Measurements from ENCODE around the gene P2RY13. TPM values are rescaled to one million over a fixed set of nuclear protein-coding genes. Genes with fewer than 3 reads are reported as not detected.

The P2RY13 gene
- total RNA-seq, 1 donor from 2014 or later = 8.2 TPM

DNA sequence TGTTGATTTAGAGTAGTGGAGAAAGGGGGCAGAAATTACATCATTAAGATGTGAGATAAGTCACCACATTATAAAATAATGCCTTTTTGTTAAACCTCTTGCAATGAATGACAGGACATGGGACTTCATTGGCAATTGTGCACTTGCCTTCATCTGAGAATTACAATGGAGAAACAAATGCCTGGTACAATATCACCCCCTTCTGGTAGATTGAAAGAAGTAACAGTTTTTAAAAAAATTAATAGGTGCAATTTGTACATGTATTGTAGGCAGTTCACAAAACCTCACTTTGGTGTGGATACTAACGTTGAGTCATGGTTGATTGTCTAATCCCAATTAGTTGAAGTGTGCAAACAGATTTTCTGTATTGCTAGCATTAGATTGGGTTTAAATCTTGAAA, 46.4 kb downstream of the P2RY13 start:
- H3K4me3 ChIP-seq = no peak overlapping the region
- no peaks in the 10 kb centered on the region for H3K36me3 ChIP-seq
- TF ChIP-seq, protein P1, sequence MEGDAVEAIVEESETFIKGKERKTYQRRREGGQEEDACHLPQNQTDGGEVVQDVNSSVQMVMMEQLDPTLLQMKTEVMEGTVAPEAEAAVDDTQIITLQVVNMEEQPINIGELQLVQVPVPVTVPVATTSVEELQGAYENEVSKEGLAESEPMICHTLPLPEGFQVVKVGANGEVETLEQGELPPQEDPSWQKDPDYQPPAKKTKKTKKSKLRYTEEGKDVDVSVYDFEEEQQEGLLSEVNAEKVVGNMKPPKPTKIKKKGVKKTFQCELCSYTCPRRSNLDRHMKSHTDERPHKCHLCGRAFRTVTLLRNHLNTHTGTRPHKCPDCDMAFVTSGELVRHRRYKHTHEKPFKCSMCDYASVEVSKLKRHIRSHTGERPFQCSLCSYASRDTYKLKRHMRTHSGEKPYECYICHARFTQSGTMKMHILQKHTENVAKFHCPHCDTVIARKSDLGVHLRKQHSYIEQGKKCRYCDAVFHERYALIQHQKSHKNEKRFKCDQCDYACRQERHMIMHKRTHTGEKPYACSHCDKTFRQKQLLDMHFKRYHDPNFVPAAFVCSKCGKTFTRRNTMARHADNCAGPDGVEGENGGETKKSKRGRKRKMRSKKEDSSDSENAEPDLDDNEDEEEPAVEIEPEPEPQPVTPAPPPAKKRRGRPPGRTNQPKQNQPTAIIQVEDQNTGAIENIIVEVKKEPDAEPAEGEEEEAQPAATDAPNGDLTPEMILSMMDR (IDR thresholded peaks at IDR 0.05) = peak; percentile 75
- H3K27me3 ChIP-seq = no peaks in the 10 kb centered on the region
- H3K27ac ChIP-seq = no peak overlapping the region
- peak; percentile 75 for ATAC-seq
- no peak for DNase-seq
- intact Hi-C loops (cut with DNase I) = loop anchor here (10.0 kb wide), 1 partner anchor 58 kb away; no protein-coding TSS in a partner anchor
- peaks cover 8% of the 10 kb centered on the region for H3K4me1 ChIP-seq
- H3K9me3 ChIP-seq = no peaks in the 10 kb centered on the region

DNA sequence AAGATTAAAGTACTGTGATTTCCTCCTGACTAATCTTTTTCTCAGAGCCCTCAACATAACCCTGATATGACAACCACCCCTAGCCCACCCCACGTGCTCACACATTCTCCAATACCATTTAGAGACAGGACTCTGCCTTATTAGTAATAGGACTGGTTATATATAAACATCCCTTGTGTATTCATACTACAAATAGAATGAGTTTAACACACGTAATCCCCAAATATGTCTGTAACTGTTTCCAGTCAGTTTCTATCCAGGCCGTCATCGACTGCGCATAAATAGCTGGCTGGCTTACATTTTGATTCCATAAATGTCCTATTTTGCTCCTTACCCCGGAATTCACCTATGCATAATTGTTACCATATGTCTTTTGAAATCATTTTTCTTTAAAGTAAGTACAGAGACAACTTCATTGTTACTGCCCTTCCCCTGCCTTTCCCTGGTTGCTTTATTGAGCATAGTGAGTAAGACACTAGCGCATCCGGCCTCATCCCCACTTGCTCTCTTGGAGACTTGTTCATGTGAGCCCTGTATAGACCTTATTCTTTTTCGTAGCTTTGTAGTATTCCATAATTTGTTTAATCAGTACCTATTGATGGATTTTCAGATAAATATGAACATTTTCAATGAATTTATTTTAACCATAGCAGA, 47.6 kb downstream of the P2RY13 start:
- DNase-seq (no peak), ATAC-seq (no peak)
- Histone ChIP-seq H3K4me1 (peaks cover 8% of the 10 kb centered on the region), H3K27me3 (no peaks in the 10 kb centered on the region), H3K27ac (no peak overlapping the region), H3K4me3 (no peak overlapping the region), H3K36me3 (no peaks in the 10 kb centered on the region), H3K9me3 (no peaks in the 10 kb centered on the region)
- TF ChIP-seq, protein P1 (IDR thresholded peaks at IDR 0.05) = no peak
- intact Hi-C loops (cut with DNase I) = loop anchor here (10.0 kb wide), 1 partner anchor 57 kb away; no protein-coding TSS in a partner anchor

DNA sequence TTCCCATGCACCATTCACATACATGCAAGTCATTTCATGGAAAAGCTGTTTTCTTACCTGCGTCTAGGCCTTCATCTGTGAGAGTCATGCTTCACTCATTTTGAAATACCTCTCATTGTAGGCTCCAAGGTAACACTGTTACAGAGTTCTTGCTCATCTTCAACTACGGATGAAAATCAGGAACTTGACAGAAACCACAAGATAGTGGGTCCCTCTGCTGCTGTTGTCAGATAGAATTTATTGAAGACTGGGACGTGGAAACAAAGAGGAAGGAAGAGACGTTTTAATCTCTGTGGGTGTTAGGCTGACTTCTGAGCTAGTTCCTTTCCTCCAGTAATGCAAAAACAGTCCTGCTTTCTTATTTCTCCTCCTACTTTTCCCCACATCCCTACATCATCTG, 51.1 kb downstream of the P2RY13 start, which contains the start of gene P2RY14:
Gene P2RY14, minus strand, starts transcription at position 313 of the 400 bp plus-strand sequence. CDS start 64,226 bp downstream, outside the sequence.
- no peak within 1 kb of the TSS for H3K4me3 ChIP-seq
- no peaks in the 10 kb centered on the region for H3K4me1 ChIP-seq
- no peaks in the 10 kb centered on the region for H3K27me3 ChIP-seq
- peak within 1 kb of the TSS; percentile 13 for H3K27ac ChIP-seq
- H3K9me3 ChIP-seq = no peaks in the 10 kb centered on the region
- intact Hi-C loops (cut with DNase I) = no loop called here
- H3K36me3 ChIP-seq = no peaks in the 10 kb centered on the region
- TF ChIP-seq, protein P1 (IDR thresholded peaks at IDR 0.05) = no peak
- ATAC-seq = peak; percentile 89
- DNase-seq = no peak

DNA sequence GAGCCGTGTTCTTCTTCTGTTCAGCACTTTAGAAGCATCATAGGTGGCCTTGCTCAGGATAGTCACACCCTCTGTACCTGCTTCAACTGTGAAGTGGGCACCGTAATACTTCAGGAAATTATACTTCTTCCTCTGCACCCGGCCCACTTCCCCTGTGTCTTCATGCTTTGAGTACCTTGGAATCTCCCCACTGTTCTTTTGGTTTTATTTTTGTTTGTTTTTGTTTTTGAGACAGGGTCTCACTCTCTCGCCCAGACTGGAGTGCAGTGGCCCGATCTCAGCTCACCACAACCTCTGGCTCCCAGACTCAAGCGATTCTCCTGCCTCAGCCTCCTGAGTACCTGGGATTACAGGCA, 52.7 kb downstream of the P2RY13 start:
- no peaks in the 10 kb centered on the region for H3K9me3 ChIP-seq
- no peak for DNase-seq
- H3K27ac ChIP-seq = no peak overlapping the region
- intact Hi-C loops (cut with DNase I) = no loop called here
- no peak for ATAC-seq
- TF ChIP-seq, protein P1 (IDR thresholded peaks at IDR 0.05) = no peak
- H3K27me3 ChIP-seq = no peaks in the 10 kb centered on the region
- no peaks in the 10 kb centered on the region for H3K4me1 ChIP-seq
- H3K4me3 ChIP-seq = no peak overlapping the region
- H3K36me3 ChIP-seq = no peaks in the 10 kb centered on the region

Other genes with a start within 250 kb of the P2RY13 start
- gene MED12L, start 243.9 kb downstream of the P2RY13 start, total RNA-seq = 0.69 TPM
- 3.2 TPM for gene GPR171, start 126.3 kb downstream of the P2RY13 start, total RNA-seq
- 7.2 TPM for gene P2RY14, start 51.0 kb downstream of the P2RY13 start, total RNA-seq
- 0.67 TPM for gene GPR87, start 12.7 kb downstream of the P2RY13 start, total RNA-seq
- gene P2RY12, start 55.2 kb upstream of the P2RY13 start, total RNA-seq = 3.1 TPM
- 32.4 TPM for gene IGSF10, start 131.5 kb upstream of the P2RY13 start, total RNA-seq

All from upper lobe of right lung (tissue), 1 donor.